ENCODE measurements around the gene DMRTB1.

GRCh38 chr1:53477651-53478501 lies 18.7 kb downstream of the DMRTB1 start:
- TF ChIP-seq EZH2 (IDR thresholded peaks at IDR 0.05; ENCODE audit: borderline replicate concordance, low read depth, low read length, severe bottlenecking) (no peak), CTCF (IDR thresholded peaks at IDR 0.05; ENCODE audit: borderline replicate concordance, extremely low read depth, low read length, poor library complexity, severe bottlenecking) (no peak)

Data from DND-41 (cell line).